Tibial nerve (tissue), 4 donors: Measurements from ENCODE around the gene CXCL11. TPM values are rescaled to one million over a fixed set of nuclear protein-coding genes. Genes with fewer than 3 reads are reported as not detected.

ENCODE experiments used
- DNase-seq, 2 donors: peaks; one replicate each; pipeline ENCODE4 v3.0.0-alpha.2; 2019; ENCODE audit warnings: low spot score in 2 of 2
- H3K27ac ChIP-seq, 4 donors: fragments of 200-600 bp; sonication (generic) in 3 of 4; one replicate each; pipeline ENCODE4 v1.5.1; 2017 to 2019; ENCODE audit warnings: mild to moderate bottlenecking in 1 of 4
- H3K27me3 ChIP-seq, 2 donors: fragments of 200-600 bp; sonication (generic) in 1 of 2; one replicate each; pipeline versions ENCODE4 v1.5.1 to v1.6.0; 2017 to 2019
- H3K36me3 ChIP-seq, 3 donors: fragments of 200-600 bp; sonication (generic); one replicate each; pipeline ENCODE4 v1.5.1; 2018 to 2019
- H3K4me1 ChIP-seq, 4 donors: fragments of 200-600 bp; sonication (generic) in 3 of 4; one replicate each; pipeline ENCODE4 v1.5.1; 2017 to 2019
- H3K4me3 ChIP-seq, 4 donors: fragments of 200-600 bp; sonication (generic) in 3 of 4; one replicate each; pipeline ENCODE4 v1.5.1; 2017 to 2019; ENCODE audit warnings: mild to moderate bottlenecking in 1 of 4, moderate library complexity in 1 of 4
- H3K9me3 ChIP-seq, 4 donors: fragments of 200-600 bp; sonication (generic) in 3 of 4; one replicate each; pipeline ENCODE4 v1.5.1; 2017 to 2019
- EP300 ChIP-seq, 2 donors: sonication (generic); formaldehyde crosslinking; IDR thresholded peaks; one replicate each; pipeline ENCODE4 v1.6.1; 2017; ENCODE audit warnings: antibody characterized with exemption in 2 of 2, mild to moderate bottlenecking in 1 of 2
- POLR2A ChIP-seq, 2 donors: fragments of 450-650 bp; IDR thresholded peaks; one replicate each; pipeline ENCODE4 v1.6.1; 2017; ENCODE audit warnings: antibody characterized with exemption in 2 of 2, mild to moderate bottlenecking in 2 of 2, moderate library complexity in 2 of 2
- WGBS, 2 donors: methylation state at CpG; one replicate each; pipeline ENCODE4 v1.1.5; 2018; 5-methylcytosine and 5-hydroxymethylcytosine counted together
- total RNA-seq, 4 donors: library from RNA; depleted of rRNA; stranded (reverse); fragments of >200 nt; gene quantifications; one replicate each; pipeline ENCODE4 v1.1.0, GENCODE V29; 2016
- TF ChIP-seq, protein P1 (sequence below), 5 experiments: fragments of 200-600 bp in 3 of 5; fragments of 450-650 bp in 2 of 5; sonication (generic) in 3 of 5; IDR thresholded peaks; one replicate each; pipeline ENCODE4 v1.5.1; 2016 to 2019; ENCODE audit warnings: antibody characterized with exemption in 5 of 5, mild to moderate bottlenecking in 3 of 5, moderate library complexity in 2 of 5

Gene CXCL11
- total RNA-seq, 4 donors from 2014 or later, result not detected

DNA sequence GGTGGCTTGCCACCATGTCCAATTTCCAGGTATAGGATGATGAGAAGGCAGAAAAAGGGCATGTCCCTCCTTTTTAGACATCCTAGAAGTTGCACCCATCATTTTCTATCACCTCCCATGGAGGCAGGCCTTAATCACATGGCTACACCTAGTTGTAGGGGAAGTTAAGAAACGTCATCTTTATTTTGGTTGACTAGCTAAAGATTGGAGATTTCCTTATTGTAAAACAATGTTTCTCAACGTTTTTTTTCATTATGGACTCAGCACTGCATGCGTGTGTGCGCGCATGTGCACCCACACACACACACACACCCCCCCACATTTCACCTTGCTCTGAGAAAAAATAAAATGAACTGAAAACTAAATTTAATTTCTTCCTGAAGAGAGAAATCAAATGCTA is 26.6 kb downstream of the CXCL11 start:
- no peaks in the 10 kb centered on the region for H3K36me3 ChIP-seq
- H3K27ac ChIP-seq, result no peak overlapping the region
- H3K27me3 ChIP-seq, result no peaks in the 10 kb centered on the region
- H3K4me1 ChIP-seq, result peaks cover 0 to 18% (median 6%) of the 10 kb centered on the region in 4 donors
- DNase-seq, result no peak
- no peak for TF ChIP-seq POLR2A (IDR thresholded peaks at IDR 0.05)
- TF ChIP-seq EP300 (IDR thresholded peaks at IDR 0.05), result no peak
- TF ChIP-seq, protein P1, sequence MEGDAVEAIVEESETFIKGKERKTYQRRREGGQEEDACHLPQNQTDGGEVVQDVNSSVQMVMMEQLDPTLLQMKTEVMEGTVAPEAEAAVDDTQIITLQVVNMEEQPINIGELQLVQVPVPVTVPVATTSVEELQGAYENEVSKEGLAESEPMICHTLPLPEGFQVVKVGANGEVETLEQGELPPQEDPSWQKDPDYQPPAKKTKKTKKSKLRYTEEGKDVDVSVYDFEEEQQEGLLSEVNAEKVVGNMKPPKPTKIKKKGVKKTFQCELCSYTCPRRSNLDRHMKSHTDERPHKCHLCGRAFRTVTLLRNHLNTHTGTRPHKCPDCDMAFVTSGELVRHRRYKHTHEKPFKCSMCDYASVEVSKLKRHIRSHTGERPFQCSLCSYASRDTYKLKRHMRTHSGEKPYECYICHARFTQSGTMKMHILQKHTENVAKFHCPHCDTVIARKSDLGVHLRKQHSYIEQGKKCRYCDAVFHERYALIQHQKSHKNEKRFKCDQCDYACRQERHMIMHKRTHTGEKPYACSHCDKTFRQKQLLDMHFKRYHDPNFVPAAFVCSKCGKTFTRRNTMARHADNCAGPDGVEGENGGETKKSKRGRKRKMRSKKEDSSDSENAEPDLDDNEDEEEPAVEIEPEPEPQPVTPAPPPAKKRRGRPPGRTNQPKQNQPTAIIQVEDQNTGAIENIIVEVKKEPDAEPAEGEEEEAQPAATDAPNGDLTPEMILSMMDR (IDR thresholded peaks at IDR 0.05), result no peak
- no peak overlapping the region for H3K4me3 ChIP-seq
- H3K9me3 ChIP-seq, result no peaks in the 10 kb centered on the region
- 87 to 93% methylated on average over 5 of the region's 5 CpGs for WGBS, 2 donors

GRCh38 chr4:76007089-76007862 is 28.6 kb downstream of the CXCL11 start, which contains the start of gene CXCL9:
CXCL9 (minus strand) TSS chr4:76007509; CDS start chr4:76007449, 60 bp downstream.
- H3K4me3 ChIP-seq, result no peak within 1 kb of the TSS
- no peaks in the 10 kb centered on the region for H3K27me3 ChIP-seq
- WGBS, 2 donors, result 81 to 97% methylated on average over 1 of the region's 1 CpG
- TF ChIP-seq EP300 (IDR thresholded peaks at IDR 0.05) (no peak), POLR2A (IDR thresholded peaks at IDR 0.05) (no peak)
- TF ChIP-seq, protein P1 (IDR thresholded peaks at IDR 0.05), result no peak
- no peaks in the 10 kb centered on the region for H3K9me3 ChIP-seq
- no peak within 1 kb of the TSS for H3K27ac ChIP-seq
- H3K36me3 ChIP-seq, result no peaks in the 10 kb centered on the region
- no peak for DNase-seq
- peaks cover 0 to 10% (median 4%) of the 10 kb centered on the region in 4 donors for H3K4me1 ChIP-seq

- TF ChIP-seq, protein P1 (IDR thresholded peaks at IDR 0.05), result no peak
- TF ChIP-seq POLR2A (IDR thresholded peaks at IDR 0.05) (no peak), EP300 (IDR thresholded peaks at IDR 0.05) (no peak)
- H3K36me3 ChIP-seq, result no peaks in the 10 kb centered on the region
- no peak for DNase-seq
- no peaks in the 10 kb centered on the region for H3K9me3 ChIP-seq
- H3K4me3 ChIP-seq, result no peak overlapping the region
- no peak overlapping the region for H3K27ac ChIP-seq
- no peaks in the 10 kb centered on the region for H3K4me1 ChIP-seq
- 78 to 82% methylated on average over 3 of the region's 3 CpGs for WGBS, 2 donors
- no peaks in the 10 kb centered on the region for H3K27me3 ChIP-seq
Observed at GRCh38 chr4:76003620-76004019, 32.2 kb downstream of the CXCL11 start.

GRCh38 chr4:76003035-76003434 is 32.8 kb downstream of the CXCL11 start:
- WGBS, 2 donors, result 37 to 40% methylated on average over 2 of the region's 2 CpGs
- TF ChIP-seq POLR2A (IDR thresholded peaks at IDR 0.05), result no peak
- TF ChIP-seq, protein P1 (IDR thresholded peaks at IDR 0.05), result no peak
- Histone ChIP-seq H3K27ac (no peak overlapping the region), H3K36me3 (no peaks in the 10 kb centered on the region), H3K27me3 (no peaks in the 10 kb centered on the region), H3K9me3 (no peaks in the 10 kb centered on the region), H3K4me3 (no peak overlapping the region), H3K4me1 (no peaks in the 10 kb centered on the region)
- no peak for DNase-seq

GRCh38 chr4:76002176-76002575 is 33.7 kb downstream of the CXCL11 start:
- Histone ChIP-seq H3K4me3 (no peak overlapping the region), H3K27me3 (no peaks in the 10 kb centered on the region), H3K9me3 (no peaks in the 10 kb centered on the region), H3K4me1 (no peaks in the 10 kb centered on the region), H3K27ac (no peak overlapping the region), H3K36me3 (no peaks in the 10 kb centered on the region)
- DNase-seq, result peak in 1 of 2 donors; percentile 16
- TF ChIP-seq EP300 (IDR thresholded peaks at IDR 0.05) (no peak), POLR2A (IDR thresholded peaks at IDR 0.05) (no peak)
- TF ChIP-seq, protein P1 (IDR thresholded peaks at IDR 0.05), result no peak
- 56 to 64% methylated on average over 4 of the region's 4 CpGs for WGBS, 2 donors
